ENCODE data around the gene SUCLA2. TPM values are rescaled to one million over a fixed set of nuclear protein-coding genes. Genes with fewer than 3 reads are reported as not detected.
"Not testable (repeated sequence)": the region's sequence is repeated elsewhere in the genome, so short reads cannot be mapped to it uniquely, and the experiment has no call there.

SUCLA2 gene
- total RNA-seq, 2 donors from 2014 or later, result 60.5 to 71.4 TPM

DNA sequence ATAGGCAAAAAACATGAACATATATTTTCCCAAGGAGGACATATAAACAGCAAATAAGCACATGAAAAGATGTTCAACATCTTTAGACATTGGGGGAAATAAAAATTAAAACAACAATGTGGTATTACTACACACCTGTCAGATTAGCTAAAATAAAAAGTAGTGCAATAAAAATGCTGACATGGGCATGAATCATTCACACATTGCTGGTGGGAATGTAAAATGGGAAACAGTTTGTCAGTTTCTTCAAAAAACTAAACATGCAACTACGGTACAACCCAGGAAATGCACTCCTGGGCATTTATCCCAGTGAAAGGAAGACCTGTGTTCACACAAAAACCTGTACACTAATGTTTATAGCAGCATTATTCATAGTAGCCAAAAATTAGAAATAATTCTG is 5.3 kb upstream of the SUCLA2 start:
- TF ChIP-seq, protein P1, sequence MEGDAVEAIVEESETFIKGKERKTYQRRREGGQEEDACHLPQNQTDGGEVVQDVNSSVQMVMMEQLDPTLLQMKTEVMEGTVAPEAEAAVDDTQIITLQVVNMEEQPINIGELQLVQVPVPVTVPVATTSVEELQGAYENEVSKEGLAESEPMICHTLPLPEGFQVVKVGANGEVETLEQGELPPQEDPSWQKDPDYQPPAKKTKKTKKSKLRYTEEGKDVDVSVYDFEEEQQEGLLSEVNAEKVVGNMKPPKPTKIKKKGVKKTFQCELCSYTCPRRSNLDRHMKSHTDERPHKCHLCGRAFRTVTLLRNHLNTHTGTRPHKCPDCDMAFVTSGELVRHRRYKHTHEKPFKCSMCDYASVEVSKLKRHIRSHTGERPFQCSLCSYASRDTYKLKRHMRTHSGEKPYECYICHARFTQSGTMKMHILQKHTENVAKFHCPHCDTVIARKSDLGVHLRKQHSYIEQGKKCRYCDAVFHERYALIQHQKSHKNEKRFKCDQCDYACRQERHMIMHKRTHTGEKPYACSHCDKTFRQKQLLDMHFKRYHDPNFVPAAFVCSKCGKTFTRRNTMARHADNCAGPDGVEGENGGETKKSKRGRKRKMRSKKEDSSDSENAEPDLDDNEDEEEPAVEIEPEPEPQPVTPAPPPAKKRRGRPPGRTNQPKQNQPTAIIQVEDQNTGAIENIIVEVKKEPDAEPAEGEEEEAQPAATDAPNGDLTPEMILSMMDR (IDR thresholded peaks at IDR 0.05), result no peak
- no peak overlapping the region for H3K9ac ChIP-seq (ENCODE audit: low read depth in 2 of 2, low read length in 2 of 2)
- H3K27me3 ChIP-seq, result no peaks in the 10 kb centered on the region
- H3K4me1 ChIP-seq, result no peaks in the 10 kb centered on the region
- H3K27ac ChIP-seq, result no peak overlapping the region
- no peak overlapping the region for H3K4me3 ChIP-seq
- DNase-seq, result no peak
- no peaks in the 10 kb centered on the region for H3K36me3 ChIP-seq
- H3K9me3 ChIP-seq, result no peaks in the 10 kb centered on the region
- intact Hi-C loops (cut with DNase I), result no loop called here

DNA sequence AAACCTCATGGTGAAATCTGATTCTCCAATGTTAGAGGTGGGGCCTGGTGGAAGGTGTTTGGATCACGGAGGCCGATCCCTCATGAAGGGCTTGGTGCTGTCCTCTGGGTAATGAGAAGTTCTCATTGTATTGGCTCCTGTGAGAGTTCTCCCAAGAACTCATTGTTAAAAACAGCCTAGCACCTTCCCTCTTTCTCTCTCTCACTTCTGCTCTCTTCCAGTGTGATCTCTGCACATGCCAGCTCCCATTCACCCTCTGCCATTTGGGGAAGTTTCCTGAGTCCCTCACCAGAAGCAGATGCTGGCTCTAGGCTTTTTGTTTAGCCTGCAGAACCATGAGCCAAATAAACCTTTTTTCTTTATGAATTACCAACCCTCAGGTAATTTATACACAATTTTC is 3.1 kb upstream of the SUCLA2 start:
- no peak overlapping the region for H3K9ac ChIP-seq (ENCODE audit: low read depth in 2 of 2, low read length in 2 of 2)
- no peak overlapping the region for H3K4me3 ChIP-seq
- intact Hi-C loops (cut with DNase I), result no loop called here
- peak overlapping the region; percentile 13 for H3K27ac ChIP-seq
- no peak for DNase-seq
- no peaks in the 10 kb centered on the region for H3K36me3 ChIP-seq
- no peaks in the 10 kb centered on the region for H3K9me3 ChIP-seq
- H3K4me1 ChIP-seq, result peaks cover 4% of the 10 kb centered on the region
- TF ChIP-seq, protein P1 (IDR thresholded peaks at IDR 0.05), result no peak
- H3K27me3 ChIP-seq, result no peaks in the 10 kb centered on the region

DNA sequence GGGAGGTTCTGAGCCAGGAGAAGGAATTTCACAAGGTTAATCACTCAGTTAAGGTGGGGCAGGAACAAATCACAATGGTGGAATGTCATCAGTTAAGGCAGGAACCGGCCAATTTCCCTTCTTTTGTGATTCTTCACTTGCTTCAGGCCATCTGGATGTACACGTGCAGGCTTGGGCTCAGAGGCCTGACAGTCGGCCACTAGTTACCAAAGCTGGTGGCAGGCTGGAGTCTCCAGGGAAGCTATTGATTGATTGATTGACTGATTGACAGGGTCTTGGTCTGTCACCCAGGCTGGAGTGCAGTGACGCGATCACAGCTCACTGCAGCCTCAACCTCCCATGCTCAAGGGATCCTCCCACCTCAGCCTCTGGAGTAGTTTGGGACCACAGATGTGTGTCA is 926 bp upstream of the SUCLA2 start:
- H3K9ac ChIP-seq (ENCODE audit: low read depth in 2 of 2, low read length in 2 of 2); H3K27ac ChIP-seq; H3K4me1 ChIP-seq; intact Hi-C loops (cut with DNase I); H3K27me3 ChIP-seq; H3K36me3 ChIP-seq; H3K9me3 ChIP-seq; H3K4me3 ChIP-seq: not testable (repeated sequence)
- DNase-seq, result peak; percentile 27

DNA sequence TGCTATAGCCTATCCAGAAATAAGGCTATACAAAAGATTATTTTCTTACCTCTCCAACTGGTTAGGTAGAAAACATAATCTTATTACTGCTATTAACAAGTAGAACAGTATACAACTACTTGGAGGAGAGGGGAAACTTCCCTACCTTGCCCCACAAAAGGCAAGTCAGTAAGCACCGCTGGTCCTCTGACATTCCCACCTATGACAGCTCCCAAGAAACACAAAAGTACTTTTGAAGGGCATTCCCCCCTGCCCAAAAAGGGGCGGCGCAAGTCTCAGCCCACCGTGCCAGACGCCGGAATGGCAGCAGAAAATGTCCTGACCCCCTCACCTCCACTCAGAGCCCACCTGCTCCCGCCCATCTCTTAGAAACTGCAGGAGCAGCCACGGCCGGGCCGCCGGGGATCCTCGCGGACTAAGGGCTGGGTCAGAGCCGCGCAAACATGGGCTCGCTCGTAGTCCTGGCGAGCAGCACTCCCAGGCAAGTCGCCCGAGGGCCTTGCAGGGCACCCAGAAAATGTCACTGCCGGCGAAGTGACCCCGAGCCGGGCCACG is 437 bp downstream of the SUCLA2 start:
- Histone ChIP-seq H3K36me3 (no peaks in the 10 kb centered on the region), H3K4me3 (peak overlapping the region; percentile 100), H3K9ac (ENCODE audit: low read depth in 2 of 2, low read length in 2 of 2) (peak overlapping the region; percentile 90 to 98), H3K27me3 (no peaks in the 10 kb centered on the region), H3K27ac (peak overlapping the region; percentile 77), H3K9me3 (no peaks in the 10 kb centered on the region), H3K4me1 (peaks cover 4% of the 10 kb centered on the region)
- TF ChIP-seq, protein P1 (IDR thresholded peaks at IDR 0.05), result no peak
- peak; percentile 32 for DNase-seq
- intact Hi-C loops (cut with DNase I), result no loop called here

DNA sequence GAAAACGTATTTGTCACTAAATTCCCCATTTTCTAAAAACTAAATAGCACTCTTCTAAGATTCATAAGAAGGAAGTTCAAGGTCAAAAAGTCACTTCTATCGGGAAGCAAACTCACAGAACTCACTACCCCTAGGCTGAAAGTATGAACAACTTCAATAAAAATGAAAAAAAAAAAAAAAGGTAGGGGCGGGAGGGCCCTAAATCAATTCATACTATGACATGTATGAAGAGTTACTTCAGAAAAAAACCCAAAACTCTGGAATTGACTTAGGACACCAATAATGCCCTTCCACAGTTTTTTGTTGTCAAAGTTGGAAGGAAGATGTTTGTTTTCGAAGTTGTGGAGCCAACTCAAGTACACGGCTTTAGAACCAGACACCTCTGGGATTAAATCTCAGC is 1.1 kb downstream of the SUCLA2 start:
- no peaks in the 10 kb centered on the region for H3K36me3 ChIP-seq
- peak overlapping the region in 1 of 2 donors; percentile 90 for H3K9ac ChIP-seq (ENCODE audit: low read depth in 2 of 2, low read length in 2 of 2)
- peak overlapping the region; percentile 77 for H3K27ac ChIP-seq
- TF ChIP-seq, protein P1 (IDR thresholded peaks at IDR 0.05), result no peak
- no peaks in the 10 kb centered on the region for H3K27me3 ChIP-seq
- peak overlapping the region; percentile 100 for H3K4me3 ChIP-seq
- intact Hi-C loops (cut with DNase I), result no loop called here
- no peak for DNase-seq
- no peaks in the 10 kb centered on the region for H3K9me3 ChIP-seq
- peaks cover 4% of the 10 kb centered on the region for H3K4me1 ChIP-seq

DNA sequence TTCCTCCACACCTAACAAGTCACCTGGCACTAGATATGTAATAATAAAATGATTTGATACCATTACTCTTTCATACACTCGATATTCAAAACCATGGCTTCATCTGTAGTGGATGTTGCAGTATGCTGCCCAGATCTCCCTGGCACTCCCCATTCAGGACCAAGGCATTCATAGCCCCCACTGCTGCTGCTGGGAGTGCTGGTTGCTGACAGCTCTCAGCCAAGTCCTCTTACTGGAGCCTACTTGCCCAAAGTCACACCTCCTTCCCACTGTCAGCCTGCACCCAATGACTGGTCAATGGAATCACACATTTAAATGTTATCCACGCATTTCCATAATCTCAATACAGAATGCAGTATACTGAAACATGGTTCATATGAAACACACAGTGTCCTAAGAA is 3.7 kb downstream of the SUCLA2 start:
- DNase-seq, result no peak
- H3K36me3 ChIP-seq, result no peaks in the 10 kb centered on the region
- H3K9ac ChIP-seq (ENCODE audit: low read depth in 2 of 2, low read length in 2 of 2), result no peak overlapping the region
- H3K9me3 ChIP-seq, result no peaks in the 10 kb centered on the region
- no peak overlapping the region for H3K27ac ChIP-seq
- peaks cover 4% of the 10 kb centered on the region for H3K4me1 ChIP-seq
- H3K4me3 ChIP-seq, result no peak overlapping the region
- no peaks in the 10 kb centered on the region for H3K27me3 ChIP-seq
- intact Hi-C loops (cut with DNase I), result no loop called here
- TF ChIP-seq, protein P1 (IDR thresholded peaks at IDR 0.05), result no peak

Measured in colonic mucosa (tissue), 4 donors.